HepG2 (cell line): Measurements from ENCODE around the gene STS.

ENCODE experiments used
- CTCF ChIP-seq: sonication (generic); formaldehyde crosslinking; IDR thresholded peaks from 2 replicates; pipeline ENCODE4 v1.5.0; 2020; ENCODE audit warnings: mild to moderate bottlenecking, missing genetic modification reagents, moderate library complexity
- RXRA ChIP-seq: sonication (generic); formaldehyde crosslinking; IDR thresholded peaks from 2 replicates; pipeline ENCODE4 v1.5.1; 2020; ENCODE audit warnings: missing genetic modification reagents

GRCh38 chrX:7146020-7146702 lies 1.4 kb upstream of the STS start:
- TF ChIP-seq RXRA (CRISPR knock-in tag): no peak
- no peak for TF ChIP-seq CTCF (CRISPR knock-in tag)
